Endodermal cell (in vitro differentiated cells): ENCODE results near the gene POU6F2. TPM values are rescaled to one million over a fixed set of nuclear protein-coding genes. Genes with fewer than 3 reads are reported as not detected.

Experiments used
- DNase-seq: peaks from one replicate; pipeline ENCODE4 v3.0.0-alpha.2; 2017
- H3K27ac ChIP-seq: 2 replicates; pipeline ENCODE4 v1.5.1; 2013; ENCODE audit warnings: mild to moderate bottlenecking, low read depth, low read length, moderate library complexity
- H3K27me3 ChIP-seq: 2 replicates; pipeline ENCODE4 v1.6.1; 2013; ENCODE audit warnings: mild to moderate bottlenecking, low read length, moderate library complexity; ENCODE audit not compliant: insufficient read depth, control insufficient read depth, poor library complexity, severe bottlenecking
- H3K36me3 ChIP-seq: 2 replicates; pipeline ENCODE4 v1.7.0; 2013; ENCODE audit warnings: mild to moderate bottlenecking, low read length, moderate library complexity; ENCODE audit not compliant: control insufficient read depth, insufficient read depth
- H3K4me1 ChIP-seq: one replicate; pipeline ENCODE4 v1.7.0; 2013; ENCODE audit warnings: low read length; ENCODE audit not compliant: control insufficient read depth, insufficient read depth
- H3K4me3 ChIP-seq: 2 replicates; pipeline ENCODE4 v1.5.1; 2013; ENCODE audit warnings: mild to moderate bottlenecking, low read length, moderate library complexity
- H3K9ac ChIP-seq: 2 replicates; pipeline ENCODE4 v1.6.1; 2013; ENCODE audit warnings: mild to moderate bottlenecking, low read length, moderate library complexity; ENCODE audit not compliant: poor library complexity, severe bottlenecking; ENCODE audit errors: extremely low read depth
- H3K9me3 ChIP-seq: 2 replicates; pipeline ENCODE4 v1.6.1; 2013; ENCODE audit warnings: mild to moderate bottlenecking, low read length, moderate library complexity; ENCODE audit not compliant: control insufficient read depth
- H3K27ac Mint-ChIP-seq: 2 replicates; pipeline ENCODE4 v1.8.0; 2020; ENCODE audit warnings: mixed read lengths
- H3K27me3 Mint-ChIP-seq: 2 replicates; pipeline ENCODE4 v1.8.0; 2021; ENCODE audit warnings: mild to moderate bottlenecking, mixed read lengths; ENCODE audit not compliant: insufficient read depth
- H3K36me3 Mint-ChIP-seq: 2 replicates; pipeline ENCODE4 v1.8.0; 2020; ENCODE audit warnings: low read depth, mixed read lengths
- H3K4me1 Mint-ChIP-seq: 2 replicates; pipeline ENCODE4 v1.8.0; 2020; ENCODE audit warnings: mixed read lengths
- H3K4me3 Mint-ChIP-seq: 2 replicates; pipeline ENCODE4 v1.8.0; 2020; ENCODE audit warnings: mild to moderate bottlenecking, moderate library complexity, mixed read lengths
- H3K9me3 Mint-ChIP-seq: 2 replicates; pipeline ENCODE4 v1.8.0; 2020; ENCODE audit warnings: mild to moderate bottlenecking, mixed read lengths
- CTCF ChIP-seq: fragments of 200-600 bp; sonication (generic); conservative IDR thresholded peaks from 2 replicates; pipeline ENCODE4 v1.5.0; 2021; ENCODE audit warnings: antibody characterized with exemption, mild to moderate bottlenecking
- WGBS, 2 experiments: methylation state at CpG; one replicate each; pipeline versions ENCODE4 v1.1.5 to v1.1.7; 2013; ENCODE audit warnings: missing lambda C conversion rate in 2 of 2, mixed read lengths in 1 of 2; ENCODE audit not compliant: insufficient coverage in 1 of 2, insufficient read length in 1 of 2; 5-methylcytosine and 5-hydroxymethylcytosine counted together
- total RNA-seq, 2 donors: library from RNA; stranded (reverse); fragmentation: NEBNext Ultra II Directional in 1 of 2; extraction: Animal tissue kit (Norgen Biotek cat#: 25700) in 1 of 2; gene quantifications; 2 replicates in 1 of 2; 3 replicates in 1 of 2; pipeline ENCODE4 v1.2.1, GENCODE V29; 2021

The POU6F2 gene
- total RNA-seq, 2 donors from 2014 or later, result 6.0 to 10.0 TPM

GRCh38 chr7:39414224-39415035 lies 436.7 kb downstream of the POU6F2 start:
- no peaks in the 10 kb centered on the region for H3K27me3 ChIP-seq
- no peaks in the 10 kb centered on the region for H3K4me1 ChIP-seq
- no peaks in the 10 kb centered on the region for H3K27me3 Mint-ChIP-seq
- peak overlapping the region; percentile 86 for H3K4me3 Mint-ChIP-seq
- H3K4me1 Mint-ChIP-seq, result no peaks in the 10 kb centered on the region
- no peak overlapping the region for H3K27ac ChIP-seq
- peak; percentile 68 for TF ChIP-seq CTCF
- H3K36me3 ChIP-seq, result no peaks in the 10 kb centered on the region
- H3K9me3 Mint-ChIP-seq, result no peaks in the 10 kb centered on the region
- no peaks in the 10 kb centered on the region for H3K9me3 ChIP-seq
- WGBS, 2 experiments, result 9 to 11% methylated on average over 8 to 37 of the region's 40 CpGs
- H3K27ac Mint-ChIP-seq, result peak overlapping the region; percentile 75
- DNase-seq, result peak; percentile 92
- peak overlapping the region; percentile 90 for H3K4me3 ChIP-seq
- peak overlapping the region; percentile 62 for H3K9ac ChIP-seq
- H3K36me3 Mint-ChIP-seq, result no peaks in the 10 kb centered on the region

GRCh38 chr7:39415091-39415787 lies 437.5 kb downstream of the POU6F2 start:
- Histone ChIP-seq H3K4me3 (no peak overlapping the region), H3K9ac (no peak overlapping the region), H3K9me3 (no peaks in the 10 kb centered on the region), H3K27ac (no peak overlapping the region), H3K27me3 (no peaks in the 10 kb centered on the region), H3K36me3 (no peaks in the 10 kb centered on the region), H3K4me1 (no peaks in the 10 kb centered on the region)
- 90 to 95% methylated on average over 10 to 13 of the region's 13 CpGs for WGBS, 2 experiments
- H3K27me3 Mint-ChIP-seq, result no peaks in the 10 kb centered on the region
- no peaks in the 10 kb centered on the region for H3K36me3 Mint-ChIP-seq
- peak overlapping the region; percentile 86 for H3K4me3 Mint-ChIP-seq
- no peak for TF ChIP-seq CTCF
- DNase-seq, result no peak
- no peaks in the 10 kb centered on the region for H3K4me1 Mint-ChIP-seq
- H3K27ac Mint-ChIP-seq, result no peak overlapping the region
- H3K9me3 Mint-ChIP-seq, result no peaks in the 10 kb centered on the region

GRCh38 chr7:39416866-39417265 lies 439.2 kb downstream of the POU6F2 start:
- no peak overlapping the region for H3K27ac Mint-ChIP-seq
- no peaks in the 10 kb centered on the region for H3K4me1 Mint-ChIP-seq
- Histone ChIP-seq H3K27me3 (no peaks in the 10 kb centered on the region), H3K27ac (no peak overlapping the region), H3K36me3 (no peaks in the 10 kb centered on the region), H3K4me3 (no peak overlapping the region), H3K4me1 (no peaks in the 10 kb centered on the region), H3K9ac (no peak overlapping the region), H3K9me3 (no peaks in the 10 kb centered on the region)
- TF ChIP-seq CTCF, result no peak
- H3K9me3 Mint-ChIP-seq, result no peaks in the 10 kb centered on the region
- 100% methylated on average over 3 of the region's 3 CpGs for WGBS, 2 experiments
- no peaks in the 10 kb centered on the region for H3K27me3 Mint-ChIP-seq
- no peak for DNase-seq
- H3K4me3 Mint-ChIP-seq, result no peak overlapping the region
- H3K36me3 Mint-ChIP-seq, result no peaks in the 10 kb centered on the region
